HepG2 (cell line): ENCODE data around the gene SSU72. TPM values are rescaled to one million over a fixed set of nuclear protein-coding genes. Genes with fewer than 3 reads are reported as not detected.

Experiments used
- BRCA1 ChIP-seq: sonication (generic); formaldehyde crosslinking; IDR thresholded peaks from 2 replicates; pipeline ENCODE4 v1.4.0; 2020; ENCODE audit warnings: missing genetic modification reagents
- CREM ChIP-seq, 2 experiments: sonication (generic) in 1 of 2; formaldehyde crosslinking in 1 of 2; IDR thresholded peaks; 2 replicates each; pipeline versions ENCODE4 v1.4.0 to v1.6.1; 2016 to 2020; ENCODE audit warnings: antibody characterized with exemption in 1 of 2, mild to moderate bottlenecking in 1 of 2, missing genetic modification reagents in 1 of 2
- CSRNP2 ChIP-seq: sonication (generic); formaldehyde crosslinking; conservative IDR thresholded peaks from 2 replicates; pipeline ENCODE4 v1.8.0; 2022; ENCODE audit warnings: low read depth, missing genetic modification reagents
- FOXC1 ChIP-seq: sonication (generic); formaldehyde crosslinking; IDR thresholded peaks from 2 replicates; pipeline ENCODE4 v1.8.0; 2022; ENCODE audit warnings: mild to moderate bottlenecking, missing genetic modification reagents, borderline replicate concordance
- HDAC2 ChIP-seq: sonication (generic); formaldehyde crosslinking; IDR thresholded peaks from 2 replicates; pipeline ENCODE4 v1.4.0; 2020; ENCODE audit warnings: missing genetic modification reagents
- ISX ChIP-seq: sonication (generic); formaldehyde crosslinking; conservative IDR thresholded peaks from 2 replicates; pipeline ENCODE4 v1.5.0; 2020; ENCODE audit warnings: missing genetic modification reagents
- MED1 ChIP-seq: sonication (generic); formaldehyde crosslinking; IDR thresholded peaks from 2 replicates; pipeline ENCODE4 v1.4.0; 2020; ENCODE audit warnings: missing genetic modification reagents
- MYC ChIP-seq: sonication (generic); formaldehyde crosslinking; IDR thresholded peaks from 2 replicates; pipeline ENCODE4 v1.9.0; 2021; ENCODE audit warnings: missing genetic modification reagents, borderline replicate concordance
- TMF1 ChIP-seq: sonication (generic); formaldehyde crosslinking; IDR thresholded peaks from 2 replicates; pipeline ENCODE4 v1.8.1; 2022; ENCODE audit warnings: low read depth, missing genetic modification reagents
- ZBTB21 ChIP-seq: sonication (generic); formaldehyde crosslinking; IDR thresholded peaks from 2 replicates; pipeline ENCODE4 v1.4.0; 2020; ENCODE audit warnings: missing genetic modification reagents
- ZFP41 ChIP-seq: sonication (generic); formaldehyde crosslinking; IDR thresholded peaks from 2 replicates; pipeline ENCODE4 v1.4.0; 2020; ENCODE audit warnings: mild to moderate bottlenecking, missing genetic modification reagents, borderline replicate concordance
- ZNF784 ChIP-seq: sonication (generic); formaldehyde crosslinking; IDR thresholded peaks from 2 replicates; pipeline ENCODE4 v1.5.1; 2020; ENCODE audit warnings: missing genetic modification reagents, mild to moderate bottlenecking, borderline replicate concordance
- ZSCAN20 ChIP-seq: sonication (generic); formaldehyde crosslinking; IDR thresholded peaks from 2 replicates; pipeline ENCODE4 v1.4.0; 2020; ENCODE audit warnings: missing genetic modification reagents, mild to moderate bottlenecking, borderline replicate concordance
- ZSCAN9 ChIP-seq: IDR thresholded peaks from 2 replicates; pipeline ENCODE4 v1.6.1; 2016; ENCODE audit warnings: borderline replicate concordance
- polyA plus RNA-seq, 8 experiments: library from polyadenylated mRNA; depleted of rRNA in 3 of 8; stranded (reverse) in 7 of 8; unstranded in 1 of 8; fragments of >200 nt; fragmentation: Illumina TruSeq in 4 of 8; extraction: Trizol in 4 of 8; gene quantifications; 2 replicates each; pipeline versions ENCODE4 v1.2.1 to v1.2.3, GENCODE V29; 2011 to 2016; ENCODE audit warnings: low read depth in 4 of 8, missing spikeins in 1 of 8, mixed read lengths in 1 of 8; ENCODE audit not compliant: insufficient read depth in 1 of 8
- total RNA-seq, 5 experiments: library from RNA; depleted of rRNA; stranded (reverse); fragments of >200 nt; fragmentation: Illumina TruSeq; extraction: Trizol; gene quantifications; 2 replicates each; pipeline ENCODE4 v1.2.3, GENCODE V29; 2016; ENCODE audit warnings: low read depth in 1 of 5
- TF ChIP-seq, protein P1 (sequence below): sonication (generic); formaldehyde crosslinking; conservative IDR thresholded peaks from 2 replicates; pipeline ENCODE4 v1.8.0; 2022; ENCODE audit warnings: mild to moderate bottlenecking, moderate library complexity, missing genetic modification reagents
- TF ChIP-seq, protein P2 (sequence below): sonication (generic); formaldehyde crosslinking; conservative IDR thresholded peaks from 2 replicates; pipeline ENCODE4 v1.5.0; 2020; ENCODE audit warnings: missing genetic modification reagents
- TF ChIP-seq, protein P3 (sequence below): sonication (generic); formaldehyde crosslinking; IDR thresholded peaks from 2 replicates; pipeline ENCODE4 v1.5.1; 2020; ENCODE audit warnings: mild to moderate bottlenecking, missing genetic modification reagents

Gene SSU72
- total and polyA plus RNA-seq, 2 of the 13 experiments (the other 11 are each of a cell fraction or from before 2014, with no cell fraction given): 42.8 to 67.1 TPM

DNA sequence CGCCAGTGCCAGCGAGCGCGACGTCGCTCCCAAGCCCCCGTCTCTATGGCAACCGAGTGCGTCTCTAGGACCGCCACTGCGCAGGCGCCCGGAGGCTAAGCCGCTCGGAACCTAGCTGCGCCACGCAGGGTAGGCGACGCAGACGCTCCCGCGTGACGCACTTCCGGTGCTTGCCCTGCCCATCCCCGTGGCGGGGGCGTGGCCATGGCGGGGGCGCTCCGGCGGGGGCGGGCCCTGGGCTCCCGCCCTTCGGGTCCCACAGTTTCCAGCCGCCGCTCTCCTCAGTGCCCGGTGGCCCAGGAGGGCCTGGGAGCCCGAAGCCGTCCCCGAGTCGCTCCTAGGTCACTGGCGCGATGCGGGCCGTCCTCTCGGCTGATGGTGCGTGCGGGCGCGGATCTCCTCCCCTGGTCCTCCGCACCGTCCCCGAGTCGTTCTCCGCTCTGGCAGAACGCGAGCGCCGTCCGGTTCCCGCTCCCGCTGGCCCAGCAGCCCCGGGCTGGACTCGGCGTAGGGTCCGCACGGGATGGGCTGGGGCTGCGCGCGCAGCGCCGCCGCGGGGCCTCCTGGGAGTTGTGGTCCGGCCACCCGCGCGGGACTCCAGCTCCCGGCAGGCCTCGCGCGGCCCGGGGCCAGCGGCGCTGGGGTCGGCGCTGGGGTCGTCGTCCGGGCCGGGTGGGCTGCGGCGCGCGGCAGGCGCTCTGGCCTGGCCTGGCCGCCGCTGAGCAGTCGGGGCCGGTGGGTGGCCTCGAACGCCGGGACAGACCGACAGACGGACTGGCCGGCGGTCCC, 40.8 kb upstream of the SSU72 start, which contains the start of gene MIB2 (continued):
- TF ChIP-seq, protein P1, sequence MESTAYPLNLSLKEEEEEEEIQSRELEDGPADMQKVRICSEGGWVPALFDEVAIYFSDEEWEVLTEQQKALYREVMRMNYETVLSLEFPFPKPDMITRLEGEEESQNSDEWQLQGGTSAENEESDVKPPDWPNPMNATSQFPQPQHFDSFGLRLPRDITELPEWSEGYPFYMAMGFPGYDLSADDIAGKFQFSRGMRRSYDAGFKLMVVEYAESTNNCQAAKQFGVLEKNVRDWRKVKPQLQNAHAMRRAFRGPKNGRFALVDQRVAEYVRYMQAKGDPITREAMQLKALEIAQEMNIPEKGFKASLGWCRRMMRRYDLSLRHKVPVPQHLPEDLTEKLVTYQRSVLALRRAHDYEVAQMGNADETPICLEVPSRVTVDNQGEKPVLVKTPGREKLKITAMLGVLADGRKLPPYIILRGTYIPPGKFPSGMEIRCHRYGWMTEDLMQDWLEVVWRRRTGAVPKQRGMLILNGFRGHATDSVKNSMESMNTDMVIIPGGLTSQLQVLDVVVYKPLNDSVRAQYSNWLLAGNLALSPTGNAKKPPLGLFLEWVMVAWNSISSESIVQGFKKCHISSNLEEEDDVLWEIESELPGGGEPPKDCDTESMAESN (CRISPR knock-in tag): peak; percentile 84; the same call in 1 of the 2 replicates
- peak; percentile 67; the same call in 1 of the 2 replicates for TF ChIP-seq ZFP41 (CRISPR knock-in tag)
- TF ChIP-seq ZNF784 (CRISPR knock-in tag): no peak
- TF ChIP-seq TMF1 (CRISPR knock-in tag): peak; percentile 72; the same call in 1 of the 2 replicates
- TF ChIP-seq FOXC1: peak; percentile 81; the same call in 1 of the 2 replicates
- peak; percentile 95 for TF ChIP-seq ZBTB21 (CRISPR knock-in tag)
- TF ChIP-seq ZSCAN9 (CRISPR knock-in tag): no peak
- TF ChIP-seq CSRNP2: no peak
- TF ChIP-seq HDAC2 (CRISPR knock-in tag): no peak
- TF ChIP-seq BRCA1 (CRISPR knock-in tag): no peak
- TF ChIP-seq CREM (IDR thresholded peaks at IDR 0.05): peak; percentile 92
- peak; percentile 85 for TF ChIP-seq CREM (CRISPR knock-in tag; IDR thresholded peaks at IDR 0.05)
- TF ChIP-seq ZSCAN20 (CRISPR knock-in tag): no peak
- TF ChIP-seq, protein P2, sequence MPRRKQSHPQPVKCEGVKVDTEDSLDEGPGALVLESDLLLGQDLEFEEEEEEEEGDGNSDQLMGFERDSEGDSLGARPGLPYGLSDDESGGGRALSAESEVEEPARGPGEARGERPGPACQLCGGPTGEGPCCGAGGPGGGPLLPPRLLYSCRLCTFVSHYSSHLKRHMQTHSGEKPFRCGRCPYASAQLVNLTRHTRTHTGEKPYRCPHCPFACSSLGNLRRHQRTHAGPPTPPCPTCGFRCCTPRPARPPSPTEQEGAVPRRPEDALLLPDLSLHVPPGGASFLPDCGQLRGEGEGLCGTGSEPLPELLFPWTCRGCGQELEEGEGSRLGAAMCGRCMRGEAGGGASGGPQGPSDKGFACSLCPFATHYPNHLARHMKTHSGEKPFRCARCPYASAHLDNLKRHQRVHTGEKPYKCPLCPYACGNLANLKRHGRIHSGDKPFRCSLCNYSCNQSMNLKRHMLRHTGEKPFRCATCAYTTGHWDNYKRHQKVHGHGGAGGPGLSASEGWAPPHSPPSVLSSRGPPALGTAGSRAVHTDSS: 0 out of 2 replicates have a peak, but pooled peaks have one; percentile 40
- no peak for TF ChIP-seq ISX
- TF ChIP-seq MED1 (CRISPR knock-in tag): peak; percentile 52; the same call in 1 of the 2 replicates
- TF ChIP-seq MYC (CRISPR knock-in tag): peak; percentile 75; the same call in 1 of the 2 replicates
- TF ChIP-seq, protein P3, sequence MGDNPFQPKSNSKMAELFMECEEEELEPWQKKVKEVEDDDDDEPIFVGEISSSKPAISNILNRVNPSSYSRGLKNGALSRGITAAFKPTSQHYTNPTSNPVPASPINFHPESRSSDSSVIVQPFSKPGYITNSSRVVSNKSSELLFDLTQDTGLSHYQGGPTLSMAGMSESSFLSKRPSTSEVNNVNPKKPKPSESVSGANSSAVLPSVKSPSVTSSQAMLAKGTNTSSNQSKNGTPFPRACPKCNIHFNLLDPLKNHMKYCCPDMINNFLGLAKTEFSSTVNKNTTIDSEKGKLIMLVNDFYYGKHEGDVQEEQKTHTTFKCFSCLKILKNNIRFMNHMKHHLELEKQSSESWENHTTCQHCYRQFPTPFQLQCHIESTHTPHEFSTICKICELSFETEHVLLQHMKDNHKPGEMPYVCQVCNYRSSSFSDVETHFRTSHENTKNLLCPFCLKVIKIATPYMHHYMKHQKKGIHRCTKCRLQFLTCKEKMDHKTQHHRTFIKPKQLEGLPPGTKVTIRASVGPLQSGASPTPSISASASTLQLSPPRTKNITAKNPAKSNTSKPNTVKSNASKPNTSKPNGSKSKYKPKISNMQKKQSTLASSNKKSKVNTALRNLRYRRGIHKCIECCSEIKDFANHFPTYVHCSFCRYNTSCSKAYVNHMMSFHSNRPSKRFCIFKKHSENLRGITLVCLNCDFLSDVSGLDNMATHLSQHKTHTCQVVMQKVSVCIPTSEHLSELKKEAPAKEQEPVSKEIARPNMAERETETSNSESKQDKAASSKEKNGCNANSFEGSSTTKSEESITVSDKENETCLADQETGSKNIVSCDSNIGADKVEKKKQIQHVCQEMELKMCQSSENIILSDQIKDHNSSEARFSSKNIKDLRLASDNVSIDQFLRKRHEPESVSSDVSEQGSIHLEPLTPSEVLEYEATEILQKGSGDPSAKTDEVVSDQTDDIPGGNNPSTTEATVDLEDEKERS (CRISPR knock-in tag): no peak
